Uterine smooth muscle cell (primary cell): ENCODE results near the gene ZNF90. TPM values are rescaled to one million over a fixed set of nuclear protein-coding genes. Genes with fewer than 3 reads are reported as not detected.

ENCODE experiments used
- total RNA-seq: library from RNA; depleted of rRNA; stranded (reverse); fragments of >200 nt; gene quantifications from 2 replicates; pipeline ENCODE4 v1.2.3, GENCODE V29; 2014

ZNF90 gene
- total RNA-seq, result 3.1 and 3.7 TPM in 2 replicates

DNA sequence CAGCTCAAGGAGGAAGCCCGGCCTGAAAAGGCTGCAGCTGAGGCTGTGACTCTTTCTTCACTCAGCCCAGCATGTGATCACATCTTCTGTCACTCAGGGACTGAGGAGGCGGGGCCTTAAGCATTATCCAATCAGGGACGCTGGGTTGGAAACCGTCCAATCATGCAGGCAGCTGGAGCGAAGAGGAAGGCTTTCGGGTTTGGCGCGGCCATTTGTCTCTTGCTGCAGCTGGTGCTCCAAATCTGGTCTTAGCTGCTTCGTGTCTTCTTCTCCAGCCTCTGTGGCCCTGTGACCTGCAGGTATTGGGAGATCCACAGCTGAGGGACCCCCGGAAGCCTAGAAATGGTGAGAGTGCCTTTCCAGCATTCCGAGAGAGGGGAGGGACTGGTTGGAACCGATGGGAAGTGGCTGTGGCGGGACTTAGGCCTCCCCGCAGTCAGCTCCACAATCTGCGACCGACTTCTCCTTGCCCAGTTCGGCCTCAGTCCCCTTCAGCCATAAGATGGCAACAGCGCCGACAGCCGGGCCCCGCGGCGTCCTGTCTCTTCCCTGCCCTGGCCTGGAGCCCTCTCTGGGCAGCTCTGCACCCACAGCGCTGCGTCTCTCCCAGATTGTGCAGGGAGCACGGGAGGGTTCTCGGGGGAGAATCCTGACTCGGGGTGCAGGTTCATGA is at the start of gene ZNF90:
ZNF90 (plus strand) TSS at position 210 of the 673 bp plus-strand sequence; CDS start at position 343, 133 bp downstream.

DNA sequence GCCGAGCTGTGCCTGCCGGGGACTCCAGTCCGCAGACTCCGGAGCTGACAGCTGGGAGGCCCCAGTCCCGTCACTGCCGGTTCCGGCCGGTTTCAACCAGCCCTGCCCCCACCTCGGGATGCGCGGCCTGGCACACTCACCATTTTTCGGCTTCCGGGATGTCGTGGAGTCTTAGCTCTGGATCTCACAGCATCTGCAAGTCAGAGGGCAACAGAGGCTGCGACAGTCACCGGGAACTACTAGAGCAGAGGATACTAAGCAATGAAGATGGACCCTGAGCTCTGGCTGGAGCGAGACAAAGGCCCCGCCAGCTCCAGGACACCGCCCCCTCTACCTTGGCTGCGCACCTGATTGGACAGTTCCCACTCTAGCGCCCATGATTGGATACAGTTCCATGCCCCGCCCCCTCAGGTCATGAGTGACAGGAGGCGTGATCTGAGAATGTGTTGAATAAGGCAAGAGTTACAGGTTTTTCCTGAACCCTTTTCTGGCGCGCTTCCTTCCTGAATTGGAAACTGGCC is 38.5 kb upstream of the ZNF90 start, which contains the start of gene ZNF682:
ZNF682 (minus strand) TSS at position 303 of the 521 bp plus-strand sequence; CDS start at position 143, 160 bp downstream.

DNA sequence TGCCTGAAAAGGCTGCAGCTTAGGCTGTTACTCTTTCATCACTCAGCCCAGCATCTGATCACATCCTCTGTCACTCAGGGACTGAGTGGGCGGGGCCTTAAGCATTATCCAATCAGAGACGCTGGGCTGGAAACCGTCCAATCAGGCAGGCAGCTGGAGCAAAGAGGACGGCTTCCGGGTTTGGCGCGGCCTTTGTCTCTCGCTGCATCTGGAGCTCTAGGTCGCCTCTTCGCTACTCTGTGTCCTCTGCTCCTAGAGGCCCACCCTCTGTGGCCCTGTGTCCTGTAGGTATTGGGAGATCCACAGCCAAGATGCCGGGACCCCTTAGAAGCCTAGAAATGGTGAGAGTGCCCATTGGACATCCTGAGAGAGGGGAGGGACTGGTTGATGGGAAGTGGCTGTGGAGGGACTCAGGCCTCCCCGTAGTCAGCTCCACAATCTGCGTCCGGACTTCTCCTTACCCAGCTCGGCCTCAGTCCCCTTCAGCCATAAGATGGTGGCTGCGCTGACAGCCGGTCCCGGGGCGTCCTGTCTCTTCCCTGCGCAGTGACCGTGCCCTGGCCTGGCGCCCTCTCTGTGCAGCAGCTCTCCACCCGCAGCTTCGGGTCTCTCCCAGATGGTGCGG is 89.3 kb downstream of the ZNF90 start, which contains the start of gene ZNF486:
ZNF486 (plus strand) TSS at position 195 of the 625 bp plus-strand sequence; CDS start at position 312, 117 bp downstream.

Other genes with a start within 250 kb of the ZNF90 start
- 1.9 and 2.1 TPM in 2 replicates for gene ZNF253, start 212.1 kb upstream of the ZNF90 start, total RNA-seq
- 4.9 and 9.3 TPM in 2 replicates for gene ZNF93, start 177.1 kb upstream of the ZNF90 start, total RNA-seq
- 1.2 and 1.7 TPM in 2 replicates for gene ZNF682, start 38.5 kb upstream of the ZNF90 start, total RNA-seq
- gene ZNF486, start 89.2 kb downstream of the ZNF90 start, total RNA-seq, result 7.2 and 8.7 TPM in 2 replicates